Transverse colon (tissue), 4 donors: Measurements from ENCODE around the gene SMDT1.

Experiments
- EP300 ChIP-seq: sonication (generic); formaldehyde crosslinking; IDR thresholded peaks from one replicate; pipeline ENCODE4 v1.6.1; 2017; ENCODE audit warnings: antibody characterized with exemption, low read depth
- POLR2A ChIP-seq: fragments of 450-650 bp; IDR thresholded peaks from one replicate; pipeline ENCODE4 v1.6.1; 2016; ENCODE audit warnings: antibody characterized with exemption, mild to moderate bottlenecking, moderate library complexity
- POLR2AphosphoS5 ChIP-seq, 3 donors: sonication (generic); formaldehyde crosslinking; IDR thresholded peaks; one replicate each; pipeline ENCODE4 v1.6.1; 2016; ENCODE audit warnings: antibody characterized with exemption in 3 of 3
- TF ChIP-seq, protein P1 (sequence below), 5 experiments: fragments of 200-600 bp in 3 of 5; fragments of 450-650 bp in 2 of 5; sonication (generic) in 3 of 5; IDR thresholded peaks; 1 replicate in 2 of 5; 2 replicates in 3 of 5; pipeline ENCODE4 v1.5.1; 2016 to 2017; ENCODE audit warnings: antibody characterized with exemption in 5 of 5, inconsistent platforms in 3 of 5, mild to moderate bottlenecking in 2 of 5, moderate library complexity in 1 of 5

DNA sequence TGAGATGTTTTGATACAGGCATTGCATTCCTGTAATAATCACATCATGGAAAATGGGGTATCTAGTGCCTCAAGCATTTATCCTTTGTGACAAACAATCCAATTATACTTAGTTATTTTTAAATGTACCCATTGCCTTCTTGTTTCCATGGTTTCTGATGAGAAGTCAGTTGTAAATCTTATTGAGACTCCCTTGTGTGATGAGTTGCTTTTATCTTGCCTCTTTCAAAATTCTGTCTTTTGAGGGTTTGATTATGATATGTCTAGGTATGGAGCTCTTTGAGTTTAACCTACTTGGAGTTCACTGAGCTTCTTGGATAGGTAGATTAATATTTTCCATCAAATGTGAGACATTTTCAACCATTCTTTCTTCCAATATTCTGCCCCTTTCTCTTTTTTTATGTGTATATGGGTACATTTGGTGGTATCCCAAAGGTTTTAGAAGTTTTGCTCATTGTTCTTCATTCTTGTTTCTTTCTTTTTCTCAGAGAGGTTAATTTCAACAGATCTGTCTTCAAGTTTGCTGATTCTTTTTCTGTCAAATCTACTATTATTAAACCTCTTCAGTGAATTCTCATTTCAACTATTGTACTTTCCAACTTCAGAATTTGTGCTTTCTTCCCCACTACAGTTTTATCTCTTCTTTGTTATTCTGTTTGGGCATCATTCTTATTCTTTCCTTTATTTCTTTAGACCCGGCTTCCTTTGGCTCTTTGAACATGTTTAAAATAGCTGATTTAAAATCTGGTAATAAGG, 22.6 kb upstream of the SMDT1 start:
- no peak for TF ChIP-seq POLR2AphosphoS5 (IDR thresholded peaks at IDR 0.05)
- TF ChIP-seq, protein P1, sequence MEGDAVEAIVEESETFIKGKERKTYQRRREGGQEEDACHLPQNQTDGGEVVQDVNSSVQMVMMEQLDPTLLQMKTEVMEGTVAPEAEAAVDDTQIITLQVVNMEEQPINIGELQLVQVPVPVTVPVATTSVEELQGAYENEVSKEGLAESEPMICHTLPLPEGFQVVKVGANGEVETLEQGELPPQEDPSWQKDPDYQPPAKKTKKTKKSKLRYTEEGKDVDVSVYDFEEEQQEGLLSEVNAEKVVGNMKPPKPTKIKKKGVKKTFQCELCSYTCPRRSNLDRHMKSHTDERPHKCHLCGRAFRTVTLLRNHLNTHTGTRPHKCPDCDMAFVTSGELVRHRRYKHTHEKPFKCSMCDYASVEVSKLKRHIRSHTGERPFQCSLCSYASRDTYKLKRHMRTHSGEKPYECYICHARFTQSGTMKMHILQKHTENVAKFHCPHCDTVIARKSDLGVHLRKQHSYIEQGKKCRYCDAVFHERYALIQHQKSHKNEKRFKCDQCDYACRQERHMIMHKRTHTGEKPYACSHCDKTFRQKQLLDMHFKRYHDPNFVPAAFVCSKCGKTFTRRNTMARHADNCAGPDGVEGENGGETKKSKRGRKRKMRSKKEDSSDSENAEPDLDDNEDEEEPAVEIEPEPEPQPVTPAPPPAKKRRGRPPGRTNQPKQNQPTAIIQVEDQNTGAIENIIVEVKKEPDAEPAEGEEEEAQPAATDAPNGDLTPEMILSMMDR (IDR thresholded peaks at IDR 0.05): no peak
- no peak for TF ChIP-seq EP300
- TF ChIP-seq POLR2A: no peak
